Bronchus fibroblast of lung (primary cell): ENCODE results near the gene TRAPPC5. TPM values are rescaled to one million over a fixed set of nuclear protein-coding genes. Genes with fewer than 3 reads are reported as not detected.

ENCODE experiments used
- total RNA-seq: library from RNA; depleted of rRNA; stranded (reverse); fragments of >200 nt; gene quantifications from 2 replicates; pipeline ENCODE4 v1.2.3, GENCODE V29; 2015

TRAPPC5 gene
- total RNA-seq, result 75.8 and 93.9 TPM in 2 replicates

DNA sequence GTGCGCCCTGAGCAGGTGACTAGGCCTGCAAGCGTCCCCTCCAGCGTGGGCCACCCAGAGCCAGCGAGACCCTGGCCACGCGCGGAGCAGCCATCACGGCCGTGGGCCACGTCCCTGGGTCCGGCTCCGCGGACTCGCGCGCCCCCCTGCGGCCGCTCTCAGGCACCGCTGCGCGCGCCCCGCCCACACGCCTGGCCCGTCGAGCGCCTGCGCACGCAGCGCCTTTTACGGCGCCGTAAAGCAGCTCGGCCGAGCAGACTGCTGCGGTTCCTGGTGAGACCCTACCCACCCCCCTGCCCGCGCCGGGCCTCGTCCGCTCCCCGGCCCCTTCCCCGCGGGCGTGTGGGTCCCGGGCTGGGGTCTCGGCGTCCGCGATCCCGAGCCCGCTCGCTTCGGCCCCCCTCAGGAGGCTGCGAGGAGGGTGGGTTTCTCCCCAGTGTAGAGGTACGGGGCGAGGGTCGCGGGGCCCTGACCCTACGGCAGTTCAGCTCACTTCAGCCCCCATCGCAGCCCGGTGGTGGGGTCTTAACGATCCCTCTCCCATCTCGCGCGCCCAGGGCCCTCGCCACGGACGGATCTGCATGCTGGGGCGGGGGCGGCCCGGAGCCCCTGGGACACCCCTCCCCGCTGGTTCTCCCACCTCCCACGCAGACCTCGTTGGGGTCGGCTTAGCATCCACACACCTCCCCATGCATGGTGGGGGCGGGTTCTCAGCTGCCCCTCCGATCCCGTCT, at the start of gene TRAPPC5:
Gene TRAPPC5, plus strand, starts transcription at position 228 of the 734 bp plus-strand sequence. CDS start 1,421 bp downstream, outside the sequence.

DNA sequence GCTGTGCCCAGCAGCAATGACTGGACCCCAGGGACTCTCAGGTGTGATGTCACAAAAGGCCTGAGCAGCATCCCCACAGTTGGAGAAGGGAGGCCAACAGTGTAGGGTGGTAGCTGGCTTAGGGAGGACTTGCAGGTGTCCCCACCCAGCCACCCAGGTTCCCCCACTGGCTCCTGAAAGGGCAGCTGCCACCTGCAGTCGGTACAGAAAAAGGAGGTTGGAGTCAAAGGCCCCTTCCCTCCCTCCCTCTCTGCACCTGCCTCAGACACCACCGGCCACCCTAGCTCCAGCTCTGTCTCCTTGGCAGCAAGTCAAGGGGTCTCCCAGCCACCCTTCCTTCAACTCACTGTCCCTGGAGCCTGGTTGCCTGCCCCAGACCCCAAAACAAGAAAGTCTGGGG, 46.9 kb upstream of the TRAPPC5 start, which contains the start of gene PCP2:
Gene PCP2, minus strand, starts transcription at position 22 of the 400 bp plus-strand sequence. CDS start 262 bp downstream, outside the sequence.

DNA sequence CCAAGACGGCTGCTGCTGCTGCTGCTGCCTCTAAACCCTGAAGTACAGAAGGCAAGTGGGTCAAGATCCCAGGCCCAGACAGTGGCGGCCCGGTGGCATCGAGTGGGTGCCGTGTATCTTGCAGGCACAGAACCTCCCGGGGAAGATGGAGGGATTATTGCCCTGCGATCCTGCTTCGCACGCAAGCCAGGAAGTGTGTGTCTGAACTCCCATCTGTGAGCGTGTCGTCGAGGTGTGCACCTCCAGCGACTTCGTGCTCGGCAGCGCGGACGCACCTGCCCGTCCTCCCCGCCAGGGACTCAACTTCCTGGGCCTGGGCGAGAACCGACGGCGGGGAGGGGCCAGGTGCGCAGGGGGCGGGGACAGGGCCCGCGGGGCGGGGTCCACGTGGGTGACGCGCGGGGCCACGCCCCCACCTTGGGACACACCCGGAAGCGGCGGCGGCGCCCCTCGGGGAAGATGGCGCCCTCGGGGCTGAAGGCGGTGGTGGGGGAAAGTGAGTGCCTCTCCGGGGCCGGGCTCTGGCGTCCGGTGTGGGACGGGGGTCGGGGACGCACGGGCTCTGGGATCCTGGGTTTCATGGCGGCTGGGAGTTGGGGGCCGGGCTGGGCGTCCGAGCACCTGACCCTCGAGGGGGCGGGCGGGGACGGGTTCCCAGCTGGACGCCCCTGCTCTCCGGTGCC, 43.8 kb upstream of the TRAPPC5 start, which contains the start of gene STXBP2:
Gene STXBP2, plus strand, starts transcription at position 420 of the 683 bp plus-strand sequence. Its CDS starts 40 bp downstream, at position 460.

DNA sequence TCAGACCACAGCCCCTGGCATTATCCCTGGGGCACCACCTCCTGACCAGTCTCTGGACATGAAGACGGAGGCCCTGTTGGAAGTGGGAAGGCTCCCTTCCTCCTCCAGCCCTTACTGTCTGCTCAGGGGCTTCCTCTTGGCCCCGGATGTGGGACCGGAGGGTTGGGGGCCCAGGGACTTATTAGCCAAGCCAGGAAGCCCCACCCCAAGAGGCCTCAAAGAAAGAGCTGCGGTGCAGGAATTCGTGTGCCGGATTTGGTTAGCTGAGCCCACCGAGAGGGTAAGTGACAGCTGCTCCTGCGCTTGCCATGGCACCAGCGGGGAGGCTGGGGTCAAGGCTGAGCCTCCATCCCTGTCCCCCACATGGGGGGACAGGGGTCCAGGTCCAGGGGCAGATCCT, 11.8 kb upstream of the TRAPPC5 start, which contains the start of gene RETN:
Gene RETN, plus strand, starts transcription at position 208 of the 400 bp plus-strand sequence. CDS start 278 bp downstream, outside the sequence.

DNA sequence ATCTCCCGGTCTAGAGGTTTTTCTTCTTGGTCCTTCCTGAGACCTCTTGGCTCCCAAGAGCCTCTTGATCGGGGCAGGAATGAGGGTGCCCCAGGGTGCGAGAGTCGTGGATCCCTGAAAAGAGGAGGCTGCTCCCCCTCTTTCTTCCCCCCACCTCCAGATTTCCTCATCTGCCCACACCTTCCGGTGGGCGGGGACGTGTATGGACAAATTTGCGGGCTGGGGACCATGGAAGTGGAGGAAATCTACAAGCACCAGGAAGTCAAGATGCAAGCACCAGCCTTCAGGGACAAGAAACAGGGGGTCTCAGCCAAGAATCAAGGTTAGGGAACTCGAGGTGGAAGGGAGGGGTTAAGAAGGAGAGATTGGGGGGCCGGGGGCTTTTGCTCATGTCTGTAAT, 3.8 kb upstream of the TRAPPC5 start, which contains the start of gene MCEMP1:
Gene MCEMP1, plus strand, starts transcription at position 237 of the 400 bp plus-strand sequence. Its CDS starts 31 bp downstream, at position 268.

DNA sequence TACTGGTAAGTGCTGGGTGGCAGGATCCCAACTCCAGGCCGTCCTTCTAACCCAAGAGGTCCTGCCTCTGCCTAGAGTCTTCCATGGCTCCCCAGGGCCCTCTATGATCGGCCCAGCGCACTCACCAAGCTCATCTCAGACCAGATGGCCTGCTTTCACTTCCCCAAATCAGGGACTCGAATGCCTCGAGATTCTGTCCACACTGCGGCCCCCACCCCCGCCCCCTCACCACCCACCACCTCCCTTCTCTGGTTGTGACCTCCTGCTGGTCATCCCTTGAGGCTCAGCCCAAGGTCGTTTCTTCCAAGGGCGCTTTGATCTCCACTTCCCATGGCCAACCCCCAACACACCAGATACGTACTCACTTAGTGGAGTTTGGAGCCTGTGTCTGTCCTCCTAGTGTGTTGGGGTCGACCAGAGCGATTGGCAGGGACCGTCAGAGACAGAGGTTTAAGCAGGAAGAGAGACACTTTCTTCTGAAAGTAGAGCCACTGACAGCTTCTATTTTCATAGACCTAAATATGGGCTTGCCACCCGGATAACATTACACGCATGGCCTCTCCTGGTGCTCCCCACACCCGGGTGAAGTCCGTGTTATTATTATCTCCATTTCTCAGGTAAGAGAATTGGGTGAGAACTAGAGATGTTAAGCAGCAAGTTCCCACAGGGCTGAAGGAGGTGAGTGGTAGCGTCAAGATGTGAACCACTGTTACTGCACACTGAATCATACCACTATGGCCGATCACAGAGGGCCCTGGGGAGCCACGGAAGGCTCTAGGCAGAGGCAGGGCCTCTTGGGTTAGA, 21.2 kb downstream of the TRAPPC5 start, which contains the start of gene FCER2:
Gene FCER2, minus strand, starts transcription at position 478 of the 804 bp plus-strand sequence. CDS start 2,371 bp downstream, outside the sequence.

DNA sequence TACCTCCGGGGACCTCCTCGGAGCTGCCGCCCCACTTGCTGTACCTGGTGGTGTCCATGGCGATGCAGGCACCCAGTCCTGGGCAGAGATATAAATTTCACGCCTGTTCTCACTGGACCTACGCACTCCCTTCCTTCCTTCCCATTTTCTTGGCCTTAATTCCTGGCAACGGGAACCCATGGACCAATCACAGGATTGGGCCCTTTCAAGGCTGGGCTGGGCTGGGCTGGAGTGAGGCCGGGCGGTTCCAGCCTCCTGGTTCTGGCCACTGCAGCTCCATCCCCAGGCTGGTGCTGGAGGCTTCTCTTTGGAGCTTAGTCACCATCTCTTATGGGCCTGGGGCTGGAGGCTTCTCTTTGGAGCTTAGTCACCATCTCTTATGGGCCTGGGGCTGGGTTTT, 51.4 kb downstream of the TRAPPC5 start, which contains the start of gene CLEC4G:
Gene CLEC4G, minus strand, starts transcription at position 66 of the 400 bp plus-strand sequence. Its CDS starts 8 bp downstream, at position 58.

Other genes starting within 250 kb of the TRAPPC5 start
- gene PEX11G, start 191.8 kb upstream of the TRAPPC5 start, total RNA-seq, result 3.4 and 4.4 TPM in 2 replicates
- 32.4 and 36.0 TPM in 2 replicates for gene ZNF358, start 164.7 kb upstream of the TRAPPC5 start, total RNA-seq
- gene MCOLN1, start 158.2 kb upstream of the TRAPPC5 start, total RNA-seq, result 5.2 and 8.0 TPM in 2 replicates
- gene PNPLA6, start 145.1 kb upstream of the TRAPPC5 start, total RNA-seq, result 86.8 and 95.0 TPM in 2 replicates
- gene CAMSAP3, start 85.0 kb upstream of the TRAPPC5 start, total RNA-seq, result 0.17 TPM in 1 of 2 replicates, not detected in the other
- gene XAB2, start 51.3 kb upstream of the TRAPPC5 start, total RNA-seq, result 31.1 and 39.8 TPM in 2 replicates
- gene PET100, start 51.0 kb upstream of the TRAPPC5 start, total RNA-seq, result 13.6 and 15.9 TPM in 2 replicates
- not detected in 2 replicates for gene PCP2, start 47.1 kb upstream of the TRAPPC5 start, total RNA-seq
- gene STXBP2, start 43.7 kb upstream of the TRAPPC5 start, total RNA-seq, result 10.1 and 16.5 TPM in 2 replicates
- gene RETN, start 11.8 kb upstream of the TRAPPC5 start, total RNA-seq, result not detected in 2 replicates
- not detected in 2 replicates for gene MCEMP1, start 3.7 kb upstream of the TRAPPC5 start, total RNA-seq
- not detected in 2 replicates for gene FCER2, start 21.3 kb downstream of the TRAPPC5 start, total RNA-seq
- gene CLEC4G, start 51.3 kb downstream of the TRAPPC5 start, total RNA-seq, result not detected in 2 replicates
- not detected in 2 replicates for gene CD209, start 66.7 kb downstream of the TRAPPC5 start, total RNA-seq
- gene CLEC4M, start 82.4 kb downstream of the TRAPPC5 start, total RNA-seq, result not detected in 2 replicates
- 11.4 and 11.8 TPM in 2 replicates for gene EVI5L, start 149.4 kb downstream of the TRAPPC5 start, total RNA-seq
- gene PRR36, start 193.6 kb downstream of the TRAPPC5 start, total RNA-seq, result not detected in 2 replicates
- gene LRRC8E, start 207.7 kb downstream of the TRAPPC5 start, total RNA-seq, result 3.7 and 5.9 TPM in 2 replicates
- gene MAP2K7, start 223.0 kb downstream of the TRAPPC5 start, total RNA-seq, result 8.6 and 10.8 TPM in 2 replicates
- 1.0 and 6.9 TPM in 2 replicates for gene TGFBR3L, start 234.0 kb downstream of the TRAPPC5 start, total RNA-seq
- gene SNAPC2, start 239.5 kb downstream of the TRAPPC5 start, total RNA-seq, result 32.8 and 34.6 TPM in 2 replicates
- 3.4 and 4.4 TPM in 2 replicates for gene CTXN1, start 245.3 kb downstream of the TRAPPC5 start, total RNA-seq